ENCODE data around the gene VAPA.

VAPA gene

GRCh38 chr18:9949861-9950260, 36.0 kb downstream of the VAPA start:
- Histone ChIP-seq H3K9ac (ENCODE audit: low read length) (no peak overlapping the region), H3K9me3 (ENCODE audit: control insufficient read depth, low read depth, low read length) (no peaks in the 10 kb centered on the region), H3K4me3 (ENCODE audit: low read length) (no peak overlapping the region), H3K4me1 (ENCODE audit: control insufficient read depth, low read depth, low read length) (no peaks in the 10 kb centered on the region), H3K27ac (ENCODE audit: low read length) (no peak overlapping the region), H3K27me3 (ENCODE audit: control insufficient read depth, insufficient read depth, low read length) (no peaks in the 10 kb centered on the region), H3K36me3 (ENCODE audit: control insufficient read depth, low read depth, low read length) (peaks cover 43% of the 10 kb centered on the region)

DNA sequence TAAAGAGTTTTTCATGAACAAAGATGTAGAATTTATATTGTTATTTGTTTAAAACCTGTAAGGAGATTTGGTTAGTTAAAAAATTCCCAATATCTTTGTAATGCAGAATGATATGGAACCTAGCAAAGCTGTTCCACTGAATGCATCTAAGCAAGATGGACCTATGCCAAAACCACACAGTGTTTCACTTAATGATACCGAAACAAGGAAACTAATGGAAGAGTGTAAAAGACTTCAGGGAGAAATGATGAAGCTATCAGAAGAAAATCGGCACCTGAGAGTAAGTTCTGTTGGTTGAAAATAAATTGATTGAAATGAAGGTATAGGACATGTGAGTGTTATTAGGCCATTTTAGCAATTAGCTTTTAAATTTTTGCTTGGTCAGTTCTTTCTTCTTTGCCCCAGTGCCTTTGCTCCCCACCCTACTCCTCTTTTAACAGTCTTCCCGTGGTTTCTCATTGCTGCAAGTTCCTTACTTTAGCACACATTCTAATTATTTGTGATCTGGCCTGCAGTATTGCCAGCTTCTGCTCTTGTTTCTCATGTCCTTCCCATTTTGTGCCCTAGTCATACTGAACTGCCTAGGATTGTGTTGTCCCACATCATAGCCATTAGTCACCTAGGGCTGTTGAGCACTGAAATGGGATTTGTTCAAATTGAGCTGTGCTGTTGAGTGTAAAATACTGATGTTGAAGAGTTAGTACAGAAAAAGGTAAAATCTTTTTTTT, 36.6 kb downstream of the VAPA start:
- H3K9ac ChIP-seq (ENCODE audit: low read length), result no peak overlapping the region
- no peaks in the 10 kb centered on the region for H3K27me3 ChIP-seq (ENCODE audit: control insufficient read depth, insufficient read depth, low read length)
- peaks cover 45% of the 10 kb centered on the region for H3K36me3 ChIP-seq (ENCODE audit: control insufficient read depth, low read depth, low read length)
- no peaks in the 10 kb centered on the region for H3K9me3 ChIP-seq (ENCODE audit: control insufficient read depth, low read depth, low read length)
- H3K4me3 ChIP-seq (ENCODE audit: low read length), result no peak overlapping the region
- no peak overlapping the region for H3K27ac ChIP-seq (ENCODE audit: low read length)
- no peaks in the 10 kb centered on the region for H3K4me1 ChIP-seq (ENCODE audit: control insufficient read depth, low read depth, low read length)

- H3K36me3 ChIP-seq (ENCODE audit: control insufficient read depth, low read depth, low read length), result peaks cover 41% of the 10 kb centered on the region
- H3K27ac ChIP-seq (ENCODE audit: low read length), result no peak overlapping the region
- H3K4me1 ChIP-seq (ENCODE audit: control insufficient read depth, low read depth, low read length), result no peaks in the 10 kb centered on the region
- no peaks in the 10 kb centered on the region for H3K27me3 ChIP-seq (ENCODE audit: control insufficient read depth, insufficient read depth, low read length)
- no peak overlapping the region for H3K4me3 ChIP-seq (ENCODE audit: low read length)
- no peaks in the 10 kb centered on the region for H3K9me3 ChIP-seq (ENCODE audit: control insufficient read depth, low read depth, low read length)
- no peak overlapping the region for H3K9ac ChIP-seq (ENCODE audit: low read length)
Observed at GRCh38 chr18:9951022-9951859, 37.4 kb downstream of the VAPA start.

DNA sequence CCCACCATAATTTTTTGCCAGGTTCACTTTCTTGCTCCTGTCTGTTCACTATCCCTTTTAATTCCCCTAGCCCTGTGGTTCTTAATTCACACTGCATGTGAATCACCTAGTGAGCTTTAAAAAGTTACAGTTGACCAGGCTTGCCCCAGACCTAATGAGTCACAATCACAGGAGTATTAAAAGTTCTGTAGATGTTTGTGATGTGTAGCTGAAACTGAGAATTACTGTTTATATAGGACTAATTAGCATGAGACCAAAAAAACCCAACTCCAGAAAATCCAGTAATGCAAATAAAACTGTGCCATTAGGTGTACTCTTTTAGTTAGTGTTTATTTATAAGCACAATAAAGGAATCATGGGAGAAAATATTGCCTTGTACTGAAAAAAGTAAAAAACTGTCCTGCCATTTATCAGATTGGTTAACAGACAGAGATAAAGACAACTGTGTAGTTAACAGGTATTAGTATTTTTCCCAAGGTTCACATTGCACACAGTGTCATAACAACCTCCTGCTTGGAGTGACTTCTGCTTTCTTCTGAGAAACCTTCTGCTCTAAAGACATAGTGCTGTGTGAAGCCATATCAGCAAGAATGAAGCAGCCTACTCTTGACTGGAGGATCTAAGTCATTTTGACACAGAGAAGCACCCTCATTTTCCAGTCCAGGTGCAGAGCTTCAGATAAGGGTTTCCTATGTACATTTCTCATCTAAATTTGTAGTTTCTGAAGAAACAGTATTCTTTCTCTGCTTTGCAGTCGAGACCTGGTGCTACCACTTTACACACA, 39.0 kb downstream of the VAPA start:
- Histone ChIP-seq H3K9me3 (ENCODE audit: control insufficient read depth, low read depth, low read length) (no peaks in the 10 kb centered on the region), H3K9ac (ENCODE audit: low read length) (no peak overlapping the region), H3K27me3 (ENCODE audit: control insufficient read depth, insufficient read depth, low read length) (no peaks in the 10 kb centered on the region), H3K4me1 (ENCODE audit: control insufficient read depth, low read depth, low read length) (no peaks in the 10 kb centered on the region), H3K36me3 (ENCODE audit: control insufficient read depth, low read depth, low read length) (peaks cover 30% of the 10 kb centered on the region), H3K4me3 (ENCODE audit: low read length) (no peak overlapping the region), H3K27ac (ENCODE audit: low read length) (no peak overlapping the region)

DNA sequence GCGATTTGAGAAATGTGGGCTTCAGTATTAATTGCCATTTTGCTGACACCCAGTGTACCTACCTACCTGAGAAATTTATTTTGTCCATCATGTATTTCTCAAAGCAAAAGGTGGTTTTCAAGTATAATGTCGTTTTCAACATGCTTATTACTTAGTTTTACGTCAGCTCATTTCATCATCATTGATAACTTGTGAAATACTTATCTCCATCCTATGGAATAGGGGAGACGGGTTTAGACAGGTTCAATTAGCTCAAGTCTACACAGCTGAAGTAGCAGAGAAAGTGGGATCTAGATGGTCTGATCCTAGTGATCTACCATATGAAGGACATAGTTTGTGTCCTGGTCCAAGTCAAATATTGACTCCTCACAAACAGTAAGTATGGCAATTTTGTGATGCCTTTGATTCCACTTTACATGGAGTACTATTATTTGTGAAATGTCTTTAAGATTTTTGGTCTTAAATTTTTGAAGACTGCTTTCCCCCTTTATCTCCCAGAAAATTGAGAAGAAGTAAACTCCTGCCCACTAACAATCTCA, 45.1 kb downstream of the VAPA start:
- Histone ChIP-seq H3K27me3 (ENCODE audit: control insufficient read depth, insufficient read depth, low read length) (no peaks in the 10 kb centered on the region), H3K4me3 (ENCODE audit: low read length) (no peak overlapping the region), H3K9me3 (ENCODE audit: control insufficient read depth, low read depth, low read length) (no peaks in the 10 kb centered on the region), H3K36me3 (ENCODE audit: control insufficient read depth, low read depth, low read length) (peaks cover 15% of the 10 kb centered on the region), H3K9ac (ENCODE audit: low read length) (no peak overlapping the region), H3K4me1 (ENCODE audit: control insufficient read depth, low read depth, low read length) (peaks cover 13% of the 10 kb centered on the region), H3K27ac (ENCODE audit: low read length) (no peak overlapping the region)

- peaks cover 9% of the 10 kb centered on the region for H3K36me3 ChIP-seq (ENCODE audit: control insufficient read depth, low read depth, low read length)
- H3K9ac ChIP-seq (ENCODE audit: low read length), result no peak overlapping the region
- no peak overlapping the region for H3K4me3 ChIP-seq (ENCODE audit: low read length)
Observed at GRCh38 chr18:9959564-9959963, 45.7 kb downstream of the VAPA start.

DNA sequence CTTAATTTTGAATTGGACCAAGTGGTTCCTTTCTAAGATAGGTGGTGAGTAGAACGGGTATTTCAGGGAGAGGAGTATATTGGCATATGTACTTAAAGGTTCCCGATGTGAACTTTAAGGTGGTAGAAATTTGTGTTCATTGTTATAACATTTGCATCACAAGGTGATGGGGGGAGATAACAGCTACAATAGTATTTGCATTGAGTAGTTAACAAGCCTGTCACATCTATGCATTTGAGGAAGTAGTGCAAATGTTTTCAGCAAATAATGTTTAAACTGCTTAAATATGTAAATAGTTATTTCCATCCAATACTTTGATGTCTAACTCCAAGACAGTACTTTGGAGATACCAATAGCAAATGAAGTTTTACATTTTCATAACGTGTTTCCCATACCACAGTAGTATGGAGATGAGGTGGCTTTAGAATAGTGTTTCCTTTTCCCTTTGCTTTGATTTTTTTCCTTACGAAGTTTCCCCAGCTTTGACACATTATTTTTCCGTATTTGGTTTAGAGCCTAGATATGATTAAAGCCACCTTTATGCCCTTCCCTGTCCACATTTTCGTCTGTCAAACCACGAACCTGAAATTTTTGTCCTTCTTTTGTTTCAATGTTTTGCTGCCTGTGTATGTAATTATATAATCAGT, 46.6 kb downstream of the VAPA start:
- Histone ChIP-seq H3K4me3 (ENCODE audit: low read length) (no peak overlapping the region), H3K4me1 (ENCODE audit: control insufficient read depth, low read depth, low read length) (peaks cover 13% of the 10 kb centered on the region), H3K9ac (ENCODE audit: low read length) (no peak overlapping the region), H3K27ac (ENCODE audit: low read length) (no peak overlapping the region), H3K9me3 (ENCODE audit: control insufficient read depth, low read depth, low read length) (no peaks in the 10 kb centered on the region), H3K27me3 (ENCODE audit: control insufficient read depth, insufficient read depth, low read length) (no peaks in the 10 kb centered on the region), H3K36me3 (ENCODE audit: control insufficient read depth, low read depth, low read length) (peaks cover 3% of the 10 kb centered on the region)

More at GRCh38 chr18:9959564-9959963, 45.7 kb downstream of the VAPA start:
- Histone ChIP-seq H3K27ac (ENCODE audit: low read length) (no peak overlapping the region), H3K27me3 (ENCODE audit: control insufficient read depth, insufficient read depth, low read length) (no peaks in the 10 kb centered on the region), H3K9me3 (ENCODE audit: control insufficient read depth, low read depth, low read length) (no peaks in the 10 kb centered on the region), H3K4me1 (ENCODE audit: control insufficient read depth, low read depth, low read length) (peaks cover 13% of the 10 kb centered on the region)

DNA sequence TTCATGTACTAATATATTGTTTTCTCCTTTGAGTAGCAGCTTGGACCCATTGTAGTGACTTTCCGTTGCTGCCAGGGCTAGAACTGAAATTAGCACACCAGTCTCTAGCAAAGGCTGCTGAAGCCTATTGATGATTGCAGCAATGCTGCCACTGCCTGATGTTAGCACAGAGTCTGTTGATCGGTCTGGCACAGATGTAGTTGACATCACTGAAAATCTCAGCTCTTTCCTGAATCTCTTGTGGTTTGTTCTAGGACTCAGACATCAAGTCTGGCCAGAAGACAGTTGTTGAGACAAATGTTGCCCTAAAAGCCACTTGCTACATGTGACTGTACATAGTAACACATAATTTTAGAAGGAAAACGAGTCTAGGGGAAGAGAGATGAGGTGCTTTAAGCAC, 47.2 kb downstream of the VAPA start:
- Histone ChIP-seq H3K36me3 (ENCODE audit: control insufficient read depth, low read depth, low read length) (no peaks in the 10 kb centered on the region), H3K9me3 (ENCODE audit: control insufficient read depth, low read depth, low read length) (no peaks in the 10 kb centered on the region), H3K27me3 (ENCODE audit: control insufficient read depth, insufficient read depth, low read length) (no peaks in the 10 kb centered on the region), H3K9ac (ENCODE audit: low read length) (no peak overlapping the region), H3K4me1 (ENCODE audit: control insufficient read depth, low read depth, low read length) (peaks cover 13% of the 10 kb centered on the region), H3K4me3 (ENCODE audit: low read length) (no peak overlapping the region), H3K27ac (ENCODE audit: low read length) (no peak overlapping the region)

DNA sequence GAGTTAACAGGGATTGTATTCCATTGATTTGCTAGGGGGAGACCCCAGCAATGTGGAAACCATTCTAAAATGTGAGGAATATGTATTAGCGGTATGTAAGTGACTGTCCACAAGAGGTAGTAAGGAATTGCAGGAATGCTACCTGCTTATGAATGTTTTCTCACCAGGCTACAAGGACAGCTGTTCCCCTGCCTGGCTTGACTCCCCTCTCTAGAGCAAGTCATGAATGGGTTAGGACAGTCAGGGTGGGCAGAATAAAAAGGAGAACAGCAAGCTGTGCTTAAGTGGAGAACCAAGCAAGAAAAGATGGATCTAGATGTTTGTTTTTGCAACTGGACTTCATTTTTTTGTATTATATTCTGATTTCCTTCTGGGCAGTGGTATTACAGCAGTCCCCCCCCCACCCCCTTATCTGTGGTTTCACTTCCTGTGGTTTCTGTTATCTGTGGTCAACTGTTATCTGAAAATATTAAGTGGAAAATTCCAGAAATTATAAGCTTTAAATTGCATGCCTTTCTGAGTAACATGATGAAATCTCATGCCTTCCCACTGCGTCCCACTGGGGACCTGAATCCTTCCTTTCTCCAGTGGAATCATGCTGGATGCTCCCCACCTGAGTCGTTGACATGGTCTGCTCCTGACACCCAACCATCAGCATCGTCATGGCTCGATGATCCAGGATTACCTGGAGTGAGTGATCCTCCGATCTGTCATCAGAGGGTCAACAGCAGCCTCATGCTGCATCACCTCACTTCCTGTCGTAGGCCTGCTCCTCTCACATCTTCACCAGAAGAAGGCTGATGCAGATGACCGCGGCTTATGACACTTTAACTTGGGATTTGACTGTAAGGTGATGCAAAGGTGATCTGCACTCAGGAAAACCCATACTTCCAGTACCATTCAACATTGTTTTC, 52.2 kb downstream of the VAPA start:
- no peaks in the 10 kb centered on the region for H3K9me3 ChIP-seq (ENCODE audit: control insufficient read depth, low read depth, low read length)
- no peaks in the 10 kb centered on the region for H3K27me3 ChIP-seq (ENCODE audit: control insufficient read depth, insufficient read depth, low read length)
- H3K27ac ChIP-seq (ENCODE audit: low read length), result no peak overlapping the region
- H3K4me1 ChIP-seq (ENCODE audit: control insufficient read depth, low read depth, low read length), result no peaks in the 10 kb centered on the region
- H3K9ac ChIP-seq (ENCODE audit: low read length), result no peak overlapping the region
- no peaks in the 10 kb centered on the region for H3K36me3 ChIP-seq (ENCODE audit: control insufficient read depth, low read depth, low read length)
- no peak overlapping the region for H3K4me3 ChIP-seq (ENCODE audit: low read length)

DNA sequence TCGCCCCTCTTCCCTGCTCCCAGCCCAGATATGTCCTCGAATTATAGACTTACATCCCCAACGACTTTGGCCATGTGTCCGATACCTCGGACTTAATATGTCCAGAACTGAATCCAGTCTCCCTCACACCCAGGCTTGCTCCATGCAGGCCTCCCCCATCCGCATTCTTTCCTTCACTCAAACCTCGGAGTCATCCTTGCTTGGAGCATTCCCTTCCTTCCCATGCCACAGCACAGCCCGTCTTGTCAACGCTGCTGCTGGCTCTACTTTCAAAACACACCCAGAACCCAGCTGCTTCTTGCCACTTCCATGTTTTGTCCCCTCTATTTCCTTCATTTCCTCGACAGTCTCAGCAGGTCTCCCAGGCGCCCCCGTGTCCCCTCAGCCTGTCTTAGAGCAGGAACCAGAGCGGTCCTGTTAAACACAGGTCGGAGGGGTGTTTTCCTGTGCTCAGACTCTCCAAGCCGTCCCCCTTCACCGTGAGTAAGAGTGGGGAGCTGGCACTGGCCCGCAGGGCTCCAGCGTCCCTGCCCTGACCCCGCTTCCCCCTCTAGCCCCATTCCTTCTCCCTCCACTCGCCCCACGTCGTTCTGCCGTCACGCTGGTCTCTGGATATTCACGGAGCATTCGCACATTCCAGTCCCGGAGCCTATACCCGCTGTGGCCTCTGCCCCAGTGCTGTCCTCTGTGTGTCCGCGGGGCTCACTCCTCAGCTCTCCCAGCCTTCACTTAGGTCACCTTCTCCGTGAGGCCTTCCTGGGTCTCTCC, 54.4 kb downstream of the VAPA start:
- no peak overlapping the region for H3K9ac ChIP-seq (ENCODE audit: low read length)
- no peak overlapping the region for H3K27ac ChIP-seq (ENCODE audit: low read length)
- H3K4me3 ChIP-seq (ENCODE audit: low read length), result no peak overlapping the region
- no peaks in the 10 kb centered on the region for H3K9me3 ChIP-seq (ENCODE audit: control insufficient read depth, low read depth, low read length)
- no peaks in the 10 kb centered on the region for H3K4me1 ChIP-seq (ENCODE audit: control insufficient read depth, low read depth, low read length)
- H3K27me3 ChIP-seq (ENCODE audit: control insufficient read depth, insufficient read depth, low read length), result no peaks in the 10 kb centered on the region
- H3K36me3 ChIP-seq (ENCODE audit: control insufficient read depth, low read depth, low read length), result no peaks in the 10 kb centered on the region

Data from iPS-18a (cell line).